Upper lobe of left lung (tissue), 4 donors: ENCODE results near the gene MSI1.

ENCODE experiments used
- CTCF ChIP-seq, 6 experiments: fragments of 450-650 bp in 4 of 6; fragments of 200-600 bp in 2 of 6; sonication (generic) in 2 of 6; IDR thresholded peaks; one replicate each; pipeline ENCODE4 v1.5.1; 2016 to 2019; ENCODE audit warnings: antibody characterized with exemption in 6 of 6
- POLR2A ChIP-seq, 4 donors: fragments of 450-650 bp; IDR thresholded peaks; one replicate each; pipeline ENCODE4 v1.5.1; 2016 to 2017; ENCODE audit warnings: antibody characterized with exemption in 4 of 4, mild to moderate bottlenecking in 2 of 4
- POLR2AphosphoS5 ChIP-seq, 2 donors: sonication (generic); formaldehyde crosslinking; IDR thresholded peaks; one replicate each; pipeline ENCODE4 v1.5.1; 2017; ENCODE audit warnings: antibody characterized with exemption in 2 of 2

GRCh38 chr12:120388691-120389481, 19.9 kb upstream of the MSI1 start:
- no peak for TF ChIP-seq POLR2AphosphoS5 (IDR thresholded peaks at IDR 0.05)
- no peak for TF ChIP-seq CTCF (IDR thresholded peaks at IDR 0.05)
- TF ChIP-seq POLR2A (IDR thresholded peaks at IDR 0.05): no peak
